ENCODE data around the gene MAFG.
A peak's percentile ranks its signal among the peaks of the same experiment; 100 is the strongest.

Gene MAFG

DNA sequence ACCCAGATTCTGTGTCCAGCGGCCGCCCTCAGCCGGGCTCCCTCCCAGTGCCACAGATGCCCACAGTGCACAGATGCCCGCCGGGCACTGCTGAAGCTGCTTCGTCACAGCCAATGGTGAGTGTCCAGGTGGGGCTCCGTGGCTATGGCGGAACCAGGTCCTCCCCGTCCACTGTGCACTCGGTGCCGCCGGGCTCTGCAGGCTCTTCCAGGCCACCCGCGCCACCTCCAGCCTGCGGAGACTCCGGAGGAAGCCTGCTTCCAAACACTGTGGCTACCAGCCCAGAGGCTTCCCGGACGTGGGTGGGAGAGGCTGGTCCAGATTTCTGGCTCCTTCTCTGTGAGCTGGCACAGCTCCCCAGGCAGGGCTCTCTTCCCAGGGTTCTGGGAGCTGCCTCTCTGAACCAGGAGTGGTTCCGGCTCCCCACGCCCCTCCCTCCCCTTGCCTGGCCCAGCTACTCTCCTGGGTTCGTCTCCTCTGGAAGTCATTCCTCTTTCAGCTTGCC lies 12.4 kb upstream of the MAFG start:
- DNase-seq (ENCODE audit: low spot score) (no peak), FAIRE-seq (no peak)

DNA sequence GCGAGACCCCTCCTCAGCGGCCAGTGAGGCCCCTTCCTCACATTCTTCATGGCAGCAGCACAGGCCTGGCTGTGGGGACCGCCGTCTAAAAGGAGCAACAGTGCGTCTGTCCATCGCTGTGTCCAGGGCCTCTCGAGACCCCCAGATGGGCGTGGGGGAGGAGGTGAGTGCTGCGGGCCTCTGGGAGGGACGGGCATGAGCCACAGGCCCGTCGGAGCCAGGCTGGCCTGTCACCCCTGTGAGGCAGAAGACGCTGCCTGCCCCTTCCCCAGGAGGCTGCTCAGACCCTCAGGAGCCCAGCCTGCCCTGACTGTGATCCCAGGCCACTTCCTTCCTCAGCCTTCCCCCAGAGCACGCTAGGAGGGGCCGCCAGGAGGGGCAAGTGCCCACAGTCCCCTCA lies 11.7 kb upstream of the MAFG start:
- no peak for DNase-seq (ENCODE audit: low spot score)
- no peak for FAIRE-seq

DNA sequence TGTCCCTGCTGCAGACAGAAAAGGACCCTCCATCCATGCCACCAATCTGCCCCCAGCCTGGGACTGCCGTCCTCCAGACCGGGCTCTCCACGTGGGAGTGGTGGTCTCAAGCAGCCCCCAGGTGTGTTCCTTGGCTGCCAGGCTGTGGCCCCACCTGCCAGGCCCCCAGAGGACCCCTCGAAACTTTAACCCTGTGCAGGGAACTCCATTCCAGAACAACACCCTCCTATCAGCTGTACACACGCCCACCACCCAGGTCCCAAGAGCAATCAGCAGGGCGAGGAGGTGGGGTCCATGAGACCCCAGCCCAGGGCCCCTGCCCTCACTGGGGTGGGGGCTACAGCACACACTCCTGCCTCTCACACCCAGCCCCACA lies 8.2 kb upstream of the MAFG start:
- no peak for FAIRE-seq

DNA sequence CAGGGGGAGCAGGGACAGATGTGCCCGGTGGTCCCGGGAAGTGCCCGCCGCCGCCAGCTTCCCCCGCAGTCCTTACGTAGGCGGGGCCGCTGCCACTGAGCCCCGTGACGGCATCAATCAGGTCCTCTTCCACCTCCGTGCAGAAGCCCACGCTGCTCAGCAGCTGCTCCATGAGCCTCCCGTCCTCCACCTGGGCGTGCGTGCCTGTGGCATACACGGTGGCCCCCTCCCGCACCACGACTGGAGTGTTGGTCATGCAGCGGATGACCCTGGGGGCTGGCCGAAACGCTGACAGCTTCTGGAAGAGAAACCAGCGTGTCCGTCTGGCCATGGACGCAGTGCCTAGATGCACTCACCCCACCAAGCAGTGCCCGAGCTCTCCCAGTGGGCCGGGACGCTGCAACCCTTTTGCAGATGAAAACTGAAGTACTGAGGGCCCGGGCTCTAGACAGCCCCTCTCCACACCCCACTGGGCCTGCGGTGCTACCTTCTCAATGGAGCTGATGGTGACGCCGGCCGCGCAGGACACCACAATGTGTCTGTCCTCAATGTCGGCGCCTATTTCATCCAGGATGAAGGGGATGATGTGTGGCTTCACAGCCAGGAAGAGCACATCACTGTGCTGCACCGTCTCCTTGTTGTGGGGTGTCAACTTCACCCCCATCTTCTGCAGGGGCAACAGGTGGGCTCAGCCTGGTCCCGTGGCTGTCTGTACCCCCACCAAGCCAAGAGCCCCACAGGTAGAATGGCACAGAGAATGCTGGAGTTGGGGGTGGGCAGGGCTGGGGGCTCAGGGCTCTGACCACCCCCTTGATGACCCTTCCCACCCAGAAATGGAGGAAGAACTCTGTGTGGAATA lies 7.5 kb upstream of the MAFG start:
- FAIRE-seq: peak; percentile 61

More for the DNA sequence above, 8.2 kb upstream of the MAFG start:
- no peak for DNase-seq (ENCODE audit: low spot score)

DNA sequence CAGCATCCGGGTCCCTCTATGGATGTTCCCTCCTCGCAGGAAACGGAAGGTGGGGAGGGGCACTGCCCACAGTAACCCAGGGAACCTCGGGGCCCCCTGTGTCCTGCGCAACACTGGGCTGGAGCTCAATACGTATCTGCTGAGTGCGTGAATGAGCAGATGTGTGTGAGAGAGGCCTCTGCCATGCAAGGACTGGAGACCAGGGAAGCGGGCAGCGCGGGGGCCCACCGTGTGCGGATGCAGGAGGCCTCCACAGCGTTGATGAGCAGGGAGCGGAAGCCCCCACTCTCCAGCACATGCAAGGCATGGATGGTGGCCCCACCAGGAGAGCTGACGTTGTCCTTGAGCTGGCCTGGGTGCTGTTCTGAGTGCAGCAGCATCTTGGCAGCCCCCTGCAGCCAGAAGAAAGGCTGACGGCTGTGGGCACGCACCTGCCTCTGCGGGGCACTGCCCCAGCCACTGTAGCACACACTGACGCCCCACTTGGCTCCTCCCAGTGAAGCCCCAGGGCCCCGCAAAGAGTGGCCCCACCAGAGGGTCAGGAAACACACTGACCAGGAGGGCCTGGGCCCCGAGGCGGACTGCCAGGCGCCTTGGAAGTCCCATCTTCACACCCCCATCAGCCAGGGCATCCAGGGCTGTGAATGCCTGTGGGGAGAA lies 6.7 kb upstream of the MAFG start:
- FAIRE-seq (no peak), DNase-seq (ENCODE audit: low spot score) (no peak)

More for the DNA sequence above, 7.5 kb upstream of the MAFG start:
- no peak for DNase-seq (ENCODE audit: low spot score)

DNA sequence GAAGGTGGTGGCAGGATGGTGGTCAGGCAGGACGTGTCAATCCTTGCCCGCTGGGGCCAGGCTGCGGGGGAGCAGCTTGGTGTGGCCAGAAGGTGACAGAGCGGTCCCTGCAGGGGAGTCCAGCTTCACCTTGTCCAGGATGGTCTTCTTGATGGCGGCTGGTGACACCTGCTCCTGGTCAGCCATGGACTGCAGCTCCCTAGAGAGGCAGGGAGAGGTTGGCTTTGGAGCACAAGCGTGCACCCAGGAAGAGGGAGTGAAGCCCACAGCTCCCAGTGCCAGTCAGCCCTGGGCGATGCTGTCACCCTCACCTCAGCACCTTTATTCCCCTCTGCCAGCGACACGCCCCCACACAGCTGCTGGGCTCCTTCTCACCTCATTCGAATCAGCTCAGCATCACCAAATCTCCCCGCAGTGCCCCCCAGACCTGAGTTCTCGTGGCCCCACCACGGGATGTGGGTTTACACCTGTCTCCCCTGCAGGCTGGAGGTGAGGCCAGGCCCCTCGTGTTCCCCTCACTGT lies 5.7 kb upstream of the MAFG start:
- DNase-seq (ENCODE audit: low spot score): no peak
- no peak for FAIRE-seq

DNA sequence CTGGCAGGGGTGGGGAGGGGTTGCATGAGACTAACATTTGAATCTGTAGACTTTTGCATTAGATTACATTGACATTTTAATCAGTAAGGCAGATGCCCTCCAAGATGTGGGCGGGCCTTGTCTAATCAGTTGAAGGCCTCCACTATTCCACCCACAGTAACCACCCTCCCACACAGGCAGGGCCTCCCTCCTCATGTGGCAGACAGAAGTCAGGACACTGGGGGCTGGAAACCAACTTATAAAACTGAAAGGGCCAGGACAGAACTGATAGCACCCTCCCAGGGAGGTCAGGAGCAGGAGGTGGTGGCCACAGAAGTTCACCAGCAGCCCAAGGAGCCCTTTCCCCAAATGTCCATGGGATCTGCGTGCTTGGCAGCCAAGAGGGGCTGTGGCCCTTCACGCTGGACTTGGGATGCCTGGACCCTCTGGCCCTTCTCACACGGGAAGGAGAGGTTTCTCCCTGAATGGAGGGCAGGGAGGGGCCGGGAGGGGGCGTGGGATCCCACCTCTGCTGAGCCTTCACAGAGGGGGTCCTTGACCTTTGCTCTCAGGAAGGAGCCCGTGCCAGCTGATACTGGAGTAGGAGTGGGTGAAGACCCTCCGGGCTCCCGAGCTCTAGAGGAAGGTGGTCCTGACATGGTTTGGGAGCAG lies 4.9 kb upstream of the MAFG start:
- FAIRE-seq (no peak), DNase-seq (ENCODE audit: low spot score) (no peak)

DNA sequence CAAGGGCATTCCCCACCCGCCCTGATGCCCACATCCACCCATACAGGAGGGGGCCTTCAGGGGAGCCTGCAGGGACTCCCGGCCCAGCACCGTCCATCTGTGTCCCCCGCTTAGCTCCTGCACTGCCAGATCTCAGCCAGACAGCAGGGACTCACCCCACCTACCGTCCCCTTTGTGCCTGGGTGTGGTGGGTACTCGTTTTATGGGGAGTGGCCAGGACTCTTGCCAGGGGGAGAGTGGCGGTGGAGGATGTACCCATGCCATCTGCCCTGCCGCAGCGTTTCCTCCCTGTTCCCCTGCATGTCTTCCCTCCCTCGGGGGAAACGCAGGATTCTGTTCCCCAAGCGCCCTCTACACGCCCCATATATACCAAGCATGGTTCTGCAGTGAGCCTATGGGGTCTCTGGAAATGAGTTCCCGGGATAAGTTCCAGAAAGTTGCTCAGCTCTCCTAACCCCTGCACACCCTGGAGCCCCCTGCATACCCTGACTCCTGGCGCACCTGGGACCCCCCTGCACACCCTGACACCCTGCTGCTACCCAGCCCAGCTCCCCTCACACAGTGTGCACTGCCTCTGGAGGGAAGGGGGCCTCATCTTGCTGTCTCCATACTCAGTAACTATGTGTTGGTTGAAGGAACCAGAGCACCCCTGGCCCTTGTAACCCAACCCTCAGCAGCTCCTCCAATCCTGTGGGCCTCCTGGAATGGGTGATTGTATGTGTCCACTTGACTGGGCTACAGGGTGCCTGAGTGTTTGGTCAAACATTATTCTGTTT lies 4.2 kb upstream of the MAFG start:
- FAIRE-seq: no peak

DNA sequence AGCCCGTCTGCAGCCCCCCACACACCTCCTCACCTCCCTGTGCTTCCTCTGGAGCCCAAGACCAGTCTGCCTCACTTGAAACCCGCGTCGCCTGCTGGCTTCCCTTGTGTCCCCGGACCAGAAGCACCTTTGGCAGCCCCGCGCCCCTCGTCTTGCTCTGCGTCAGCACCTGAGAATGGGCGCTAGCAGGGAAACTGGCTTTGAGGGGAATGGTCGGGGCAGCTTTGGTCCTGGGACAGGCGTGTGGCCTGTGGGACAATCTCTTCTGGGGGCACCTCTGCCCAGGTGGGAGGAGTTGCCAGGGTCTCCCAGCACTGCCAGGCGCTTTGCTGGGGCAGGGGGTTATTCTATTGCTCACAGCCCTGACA lies 3.6 kb upstream of the MAFG start:
- DNase-seq (ENCODE audit: low spot score): no peak
- FAIRE-seq: no peak

More for the DNA sequence above, 4.2 kb upstream of the MAFG start:
- no peak for DNase-seq (ENCODE audit: low spot score)

DNA sequence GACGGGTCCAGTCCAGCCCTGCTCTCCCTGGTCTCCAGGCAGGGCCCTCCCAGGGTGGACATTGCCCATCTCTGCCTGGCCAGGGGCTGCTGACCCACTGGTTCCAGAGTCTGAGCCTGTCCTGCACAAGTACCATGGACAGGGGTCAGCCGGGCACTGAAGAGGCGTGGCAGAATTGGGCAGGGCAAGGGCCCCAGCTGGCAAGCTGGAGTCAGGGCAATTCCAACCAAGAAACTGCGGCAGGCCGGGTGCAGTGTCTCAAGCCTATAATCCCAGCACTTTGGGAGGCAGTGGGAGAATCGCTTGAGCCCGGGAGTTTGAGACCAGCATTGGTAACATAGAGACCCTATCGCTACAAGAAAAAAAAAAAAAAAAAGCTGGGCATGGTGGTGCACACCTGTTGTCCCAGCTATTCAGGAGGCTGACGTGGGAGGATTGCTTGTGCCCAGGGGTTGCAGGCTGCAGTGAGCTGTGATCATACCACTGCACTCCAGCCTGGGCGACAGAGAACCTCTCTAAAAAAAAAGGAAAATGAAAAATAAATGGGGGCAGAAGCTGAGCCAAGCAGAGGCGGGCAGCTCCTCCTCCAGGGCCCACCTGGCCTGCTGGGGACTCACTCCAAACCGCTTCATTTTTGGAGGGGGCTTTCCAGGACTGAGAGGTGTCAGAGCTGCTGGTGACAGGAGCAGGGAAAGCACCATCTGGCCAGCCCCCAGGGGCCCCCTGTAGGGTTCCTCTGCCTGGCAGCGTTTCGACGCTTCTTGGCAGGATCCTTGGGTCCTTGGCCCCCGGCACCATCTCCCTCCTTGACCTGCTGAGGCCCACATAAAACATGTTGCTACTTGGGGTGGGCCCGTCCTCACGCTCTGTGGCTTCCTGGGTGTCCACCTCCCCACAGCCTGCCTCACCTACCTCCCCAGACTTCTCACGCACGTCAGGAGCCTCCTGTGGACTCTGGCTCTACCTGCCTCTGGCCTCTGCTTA lies 2.9 kb upstream of the MAFG start:
- FAIRE-seq (no peak), DNase-seq (ENCODE audit: low spot score) (no peak)

DNA sequence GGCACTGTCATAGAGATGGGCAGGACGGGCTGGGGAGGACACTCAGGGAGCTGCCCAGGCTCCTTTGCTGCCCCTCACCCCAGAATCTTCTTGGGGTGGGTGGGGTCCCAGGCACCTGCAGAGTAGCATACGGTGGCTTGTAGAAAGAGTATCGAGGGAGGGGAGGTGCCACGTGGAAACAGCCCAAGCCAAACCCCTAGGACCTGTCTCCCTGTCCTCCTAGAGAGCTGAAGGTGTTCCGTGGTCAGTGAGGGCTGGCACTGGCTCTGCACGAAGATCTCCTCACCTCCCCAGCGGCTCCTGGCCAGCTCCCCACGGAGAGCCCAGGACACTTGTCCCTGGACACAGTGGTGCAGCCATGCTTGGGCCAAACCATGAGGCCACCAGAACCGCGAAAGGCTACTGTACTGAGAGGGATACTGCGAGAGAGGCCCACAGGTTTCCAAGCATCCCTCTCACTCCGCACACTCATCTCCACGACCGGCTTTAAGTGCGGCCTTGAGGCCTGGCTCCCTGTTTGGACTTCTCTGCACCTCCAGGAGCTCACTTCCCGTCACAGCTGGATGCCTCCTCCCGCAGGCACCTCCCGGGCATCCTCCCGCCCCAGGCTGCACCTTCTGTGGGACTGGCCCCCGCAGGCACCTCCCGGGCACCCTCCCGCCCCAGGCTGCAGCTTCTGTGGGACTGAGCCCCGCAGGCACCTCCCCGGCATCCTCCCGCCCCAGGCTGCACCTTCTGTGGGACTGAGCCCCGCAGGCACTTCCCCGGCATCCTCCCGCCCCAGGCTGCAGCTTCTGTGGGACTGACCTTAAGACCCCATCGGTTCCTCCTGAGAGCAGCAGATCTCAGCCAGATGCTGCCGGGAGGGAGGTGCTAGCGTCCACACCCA lies 2.0 kb upstream of the MAFG start:
- FAIRE-seq: no peak
- no peak for DNase-seq (ENCODE audit: low spot score)

DNA sequence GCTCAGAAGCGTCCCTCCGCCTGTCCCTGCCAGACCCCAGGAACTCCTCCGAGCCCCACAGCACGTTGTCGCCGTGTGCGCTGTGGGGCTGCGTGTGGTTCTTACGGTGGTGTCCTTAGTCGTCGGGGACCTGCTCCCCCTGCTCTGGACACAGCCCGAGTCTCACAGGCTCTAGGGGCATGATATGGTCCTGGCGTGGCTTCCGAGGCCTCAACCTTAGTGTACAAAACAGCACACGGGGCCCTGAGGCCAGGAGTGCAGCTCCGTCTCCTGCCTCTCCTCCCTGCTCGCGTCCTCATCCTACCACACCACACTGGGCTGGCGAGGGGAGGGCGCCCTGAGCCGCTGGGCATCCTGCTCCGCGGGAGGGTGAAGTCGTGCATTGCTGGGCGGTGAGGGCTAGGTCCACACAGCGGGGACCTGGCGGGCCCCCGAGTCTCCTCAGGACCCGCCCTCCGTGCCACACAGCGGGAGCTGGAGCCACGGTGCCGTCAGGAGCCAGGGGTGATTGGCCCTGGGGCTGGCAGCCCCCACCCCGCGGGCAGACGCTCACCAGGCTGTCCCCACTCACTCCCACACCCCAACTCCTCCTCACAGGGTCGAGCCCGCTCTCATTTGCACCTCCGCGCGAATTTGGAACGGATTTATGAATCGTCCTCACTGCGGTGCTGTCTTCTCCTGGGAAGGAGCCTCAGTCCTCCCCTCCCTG lies 1.2 kb upstream of the MAFG start:
- peak; percentile 87 for FAIRE-seq
- peak; percentile 52 for DNase-seq (ENCODE audit: low spot score)

DNA sequence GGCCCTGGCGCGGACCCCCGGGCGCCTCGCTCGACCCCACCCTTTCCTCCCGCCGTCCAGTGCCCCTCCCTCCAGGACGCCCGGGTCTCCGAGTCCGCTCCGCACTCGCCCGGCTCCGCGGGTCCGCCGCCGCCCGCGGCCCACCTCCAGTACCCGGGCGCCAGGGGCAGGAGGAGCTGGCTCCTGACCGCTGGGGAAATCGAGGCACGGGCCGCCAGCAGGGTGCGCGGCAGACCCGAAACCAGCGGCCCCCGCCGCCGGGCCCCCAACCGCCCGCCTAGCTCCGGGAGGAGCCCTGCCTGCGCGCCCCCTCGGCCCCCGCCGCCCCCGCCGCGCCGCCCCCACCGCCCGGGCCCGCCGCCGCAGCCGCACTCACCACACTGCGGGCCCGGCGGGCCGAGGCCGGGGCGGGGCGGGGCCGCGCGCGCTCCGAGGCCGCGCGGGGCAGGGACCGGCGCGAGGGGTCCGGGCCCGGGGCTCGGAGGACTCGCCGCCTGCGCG lies 333 bp downstream of the MAFG start:
- FAIRE-seq (no peak), DNase-seq (ENCODE audit: low spot score) (no peak)

DNA sequence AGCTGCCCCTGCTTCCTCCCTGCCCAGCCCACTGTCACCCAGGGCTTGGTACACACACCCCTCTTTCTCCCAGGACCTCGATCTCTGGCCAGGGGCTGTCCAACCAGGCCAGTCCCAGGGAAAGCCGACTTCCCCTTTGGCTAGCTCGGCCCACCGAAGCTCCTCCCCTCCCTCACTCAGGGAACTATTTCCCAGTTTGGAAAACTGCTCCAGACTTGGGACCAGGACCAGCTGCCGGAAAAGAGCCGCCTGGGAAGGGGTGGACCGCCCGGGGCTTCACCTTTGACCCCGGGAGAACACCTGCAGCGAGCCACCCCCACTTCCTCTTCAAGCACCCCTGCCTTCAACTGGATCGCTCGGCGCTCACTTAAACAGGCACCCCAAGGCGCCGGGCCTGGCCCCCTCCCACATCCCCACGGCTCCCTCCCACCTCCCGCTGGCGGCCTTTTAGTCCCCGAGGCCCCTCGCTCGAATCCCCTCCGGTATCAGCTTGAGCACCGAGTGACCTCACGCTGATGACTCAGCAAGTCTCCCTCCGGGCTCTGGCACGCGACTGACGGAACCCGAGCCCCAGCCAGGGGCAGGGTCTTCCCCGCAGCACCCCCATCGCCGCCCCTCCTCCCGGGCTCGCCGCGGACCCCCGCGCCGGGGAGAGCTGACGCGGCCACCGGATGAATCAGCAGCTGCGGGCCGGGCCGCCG lies 934 bp downstream of the MAFG start:
- peak; percentile 69 for DNase-seq (ENCODE audit: low spot score)
- FAIRE-seq: peak; percentile 76

DNA sequence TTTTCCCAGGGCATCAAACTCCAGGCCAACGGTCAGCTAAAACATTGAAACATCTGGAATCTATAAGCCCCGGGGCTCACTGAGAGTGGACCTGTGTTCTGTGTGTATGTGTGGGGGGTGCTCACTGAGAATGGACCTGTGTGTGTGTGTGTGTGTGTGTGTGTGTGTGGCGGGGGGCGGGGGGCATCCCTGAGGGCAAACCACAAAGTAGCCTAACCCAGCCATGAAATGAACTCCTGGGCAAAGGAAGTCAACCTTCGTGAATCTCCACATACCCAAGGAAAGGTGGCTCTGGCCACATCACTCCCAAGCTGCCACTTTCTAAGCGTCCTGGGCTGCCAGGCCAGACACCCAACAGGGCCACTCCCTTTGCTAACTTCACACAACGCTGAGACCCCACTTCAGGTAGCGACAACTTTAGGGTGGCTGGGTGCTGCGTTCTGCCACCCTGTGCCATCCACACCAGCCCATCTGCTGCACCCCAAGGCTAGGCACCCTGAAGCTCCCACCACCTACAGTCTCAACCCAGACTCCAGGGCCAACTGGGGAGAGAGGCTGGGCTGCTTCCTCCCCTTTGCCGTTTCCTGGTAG lies 1.6 kb downstream of the MAFG start:
- DNase-seq (ENCODE audit: low spot score): no peak
- FAIRE-seq: peak; percentile 79

DNA sequence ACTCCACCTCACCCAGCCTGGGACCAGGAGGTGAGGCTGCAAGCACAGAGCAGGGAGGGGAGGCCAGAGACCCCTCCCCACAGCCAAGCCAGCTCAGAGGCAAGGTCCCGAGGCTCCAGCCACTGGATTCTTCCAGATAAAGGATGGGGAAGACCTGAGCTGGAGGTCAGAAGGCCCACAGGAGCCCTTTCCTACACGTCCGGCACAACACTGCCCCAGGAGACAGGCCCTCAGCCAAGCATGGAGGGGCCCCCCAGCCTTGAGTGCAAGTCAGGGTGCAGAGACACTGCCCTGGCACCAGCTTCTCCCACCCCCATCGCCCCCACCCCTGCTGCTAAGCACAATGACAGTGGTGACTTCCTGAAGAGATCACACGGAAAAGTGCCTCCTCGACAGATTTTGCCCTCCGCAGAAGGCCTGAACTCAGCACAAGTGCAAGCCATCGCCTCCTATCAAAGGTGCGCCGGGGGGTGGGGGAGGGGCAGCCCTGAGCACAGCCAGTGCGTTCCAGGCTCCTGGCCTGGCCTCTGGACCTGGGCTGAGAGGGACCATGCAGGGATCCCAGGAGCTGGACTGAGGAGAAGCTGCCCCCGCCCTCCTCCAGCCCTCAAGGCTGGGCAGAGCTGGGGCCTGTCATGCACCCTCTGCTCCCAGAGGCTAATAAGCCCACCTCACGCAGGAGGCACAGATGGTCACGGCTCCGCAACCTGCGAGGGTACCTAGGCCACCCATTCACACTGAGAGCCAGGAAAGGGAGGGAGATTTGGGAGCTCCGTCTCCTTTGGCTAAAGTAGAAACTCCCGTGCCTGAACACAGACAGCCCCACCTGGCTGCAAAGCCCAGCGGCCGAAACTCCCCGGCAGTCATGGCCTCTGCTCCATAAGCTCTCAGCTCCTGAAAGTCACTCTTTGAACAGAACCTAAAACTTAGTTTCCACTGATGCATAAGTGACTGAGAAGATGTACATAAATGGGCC lies 2.7 kb downstream of the MAFG start:
- FAIRE-seq: peak; percentile 55
- DNase-seq (ENCODE audit: low spot score): no peak
